Loucy (cell line): ENCODE measurements around the gene KAT2B.

Experiments
- H2AFZ ChIP-seq: fragments of 200-600 bp; sonication (generic); 2 replicates; pipeline ENCODE4 v1.6.0; 2016; ENCODE audit warnings: antibody characterized with exemption, mild to moderate bottlenecking, low read length, moderate library complexity
- H3F3A ChIP-seq: fragments of 200-600 bp; 2 replicates; pipeline ENCODE4 v1.6.0; 2016; ENCODE audit warnings: antibody characterized with exemption, low read depth, mild to moderate bottlenecking
- H3K27me3 ChIP-seq: fragments of 200-600 bp; sonication (generic); 2 replicates; pipeline ENCODE4 v1.6.1; 2014; ENCODE audit warnings: low read length, mild to moderate bottlenecking; ENCODE audit not compliant: insufficient read depth, poor library complexity, severe bottlenecking
- H3K36me3 ChIP-seq: fragments of 200-600 bp; sonication (generic); 2 replicates; pipeline ENCODE4 v1.6.1; 2016; ENCODE audit warnings: low read length; ENCODE audit not compliant: insufficient read depth
- H3K4me1 ChIP-seq: fragments of 200-600 bp; sonication (generic); 2 replicates; pipeline ENCODE4 v1.5.1; 2014; ENCODE audit warnings: low read length, mild to moderate bottlenecking; ENCODE audit not compliant: insufficient read depth, poor library complexity, severe bottlenecking
- H3K4me2 ChIP-seq: fragments of 200-600 bp; sonication (generic); 2 replicates; pipeline ENCODE4 v1.6.0; 2014; ENCODE audit warnings: antibody characterized with exemption, low read length, low read depth, mild to moderate bottlenecking; ENCODE audit not compliant: poor library complexity, severe bottlenecking
- H3K4me3 ChIP-seq: fragments of 200-600 bp; sonication (generic); 2 replicates; pipeline ENCODE4 v1.5.1; 2014; ENCODE audit warnings: low read length, mild to moderate bottlenecking, mixed read lengths; ENCODE audit not compliant: poor library complexity, severe bottlenecking
- H3K79me2 ChIP-seq: fragments of 200-600 bp; sonication (generic); 2 replicates; pipeline ENCODE4 v1.6.1; 2014; ENCODE audit warnings: low read length; ENCODE audit not compliant: insufficient read depth
- H3K9ac ChIP-seq: fragments of 200-600 bp; sonication (generic); 2 replicates; pipeline ENCODE4 v1.6.0; 2014; ENCODE audit warnings: mild to moderate bottlenecking, low read depth, low read length, moderate library complexity; ENCODE audit not compliant: poor library complexity, severe bottlenecking
- H3K9me2 ChIP-seq: fragments of 200-600 bp; sonication (generic); replicated peaks from 2 replicates; pipeline ENCODE4 v1.6.1; 2016; ENCODE audit warnings: low read depth, low read length, mixed read lengths
- H3K9me3 ChIP-seq: fragments of 200-600 bp; sonication (generic); 2 replicates; pipeline ENCODE4 v1.6.1; 2014; ENCODE audit warnings: mild to moderate bottlenecking, antibody characterized with exemption, low read length, low read depth; ENCODE audit not compliant: insufficient read depth
- H4K20me1 ChIP-seq: fragments of 200-600 bp; sonication (generic); 2 replicates; pipeline ENCODE4 v1.6.0; 2014; ENCODE audit warnings: antibody characterized with exemption, low read length, mild to moderate bottlenecking; ENCODE audit not compliant: insufficient read depth, poor library complexity, severe bottlenecking
- EZH2phosphoT487 ChIP-seq: fragments of 200-600 bp; IDR thresholded peaks from 2 replicates; pipeline ENCODE4 v1.6.1; 2018; ENCODE audit warnings: antibody characterized with exemption, mild to moderate bottlenecking, moderate library complexity, borderline replicate concordance
- TF ChIP-seq, protein P1 (sequence below): fragments of 200-600 bp; sonication (generic); conservative IDR thresholded peaks from 2 replicates; pipeline ENCODE4 v1.5.1; 2014; ENCODE audit warnings: mild to moderate bottlenecking, antibody characterized with exemption, low read length

Gene KAT2B

DNA sequence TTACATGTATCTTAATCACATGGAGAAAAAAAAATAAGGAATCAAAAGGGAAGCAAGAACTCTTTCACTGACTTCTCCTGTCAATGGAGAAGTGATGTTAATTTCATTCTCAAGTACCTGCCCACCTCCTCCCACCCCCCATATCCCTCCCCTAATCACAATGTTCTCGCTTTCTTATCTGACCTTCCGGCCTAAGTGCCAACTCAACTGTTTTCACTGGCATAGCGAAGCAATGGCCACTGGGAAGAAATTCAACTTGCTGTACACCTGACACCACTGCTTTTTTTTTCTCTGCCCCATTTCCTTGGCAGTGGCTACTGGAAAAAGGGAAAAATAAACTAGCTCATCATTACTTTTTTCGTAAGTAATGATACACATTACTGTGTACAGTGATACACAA, 142.0 kb downstream of the KAT2B start:
- H3K9me3 ChIP-seq, result no peaks in the 10 kb centered on the region
- H3K4me1 ChIP-seq, result peaks cover 33% of the 10 kb centered on the region
- TF ChIP-seq, protein P1, sequence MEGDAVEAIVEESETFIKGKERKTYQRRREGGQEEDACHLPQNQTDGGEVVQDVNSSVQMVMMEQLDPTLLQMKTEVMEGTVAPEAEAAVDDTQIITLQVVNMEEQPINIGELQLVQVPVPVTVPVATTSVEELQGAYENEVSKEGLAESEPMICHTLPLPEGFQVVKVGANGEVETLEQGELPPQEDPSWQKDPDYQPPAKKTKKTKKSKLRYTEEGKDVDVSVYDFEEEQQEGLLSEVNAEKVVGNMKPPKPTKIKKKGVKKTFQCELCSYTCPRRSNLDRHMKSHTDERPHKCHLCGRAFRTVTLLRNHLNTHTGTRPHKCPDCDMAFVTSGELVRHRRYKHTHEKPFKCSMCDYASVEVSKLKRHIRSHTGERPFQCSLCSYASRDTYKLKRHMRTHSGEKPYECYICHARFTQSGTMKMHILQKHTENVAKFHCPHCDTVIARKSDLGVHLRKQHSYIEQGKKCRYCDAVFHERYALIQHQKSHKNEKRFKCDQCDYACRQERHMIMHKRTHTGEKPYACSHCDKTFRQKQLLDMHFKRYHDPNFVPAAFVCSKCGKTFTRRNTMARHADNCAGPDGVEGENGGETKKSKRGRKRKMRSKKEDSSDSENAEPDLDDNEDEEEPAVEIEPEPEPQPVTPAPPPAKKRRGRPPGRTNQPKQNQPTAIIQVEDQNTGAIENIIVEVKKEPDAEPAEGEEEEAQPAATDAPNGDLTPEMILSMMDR, result no peak
- H3K4me2 ChIP-seq, result peak overlapping the region; percentile 49
- H4K20me1 ChIP-seq, result peaks cover 15% of the 10 kb centered on the region
- H3K79me2 ChIP-seq, result peaks cover 64% of the 10 kb centered on the region
- peak overlapping the region; percentile 21 for H3K4me3 ChIP-seq
- H3K36me3 ChIP-seq, result peaks cover 45% of the 10 kb centered on the region; the same call in 1 of the 2 replicates
- H3K27me3 ChIP-seq, result no peaks in the 10 kb centered on the region
- no peak overlapping the region for H2AFZ ChIP-seq
- no peaks in the 10 kb centered on the region for H3F3A ChIP-seq
- no peak overlapping the region for H3K9ac ChIP-seq
- no peaks in the 10 kb centered on the region for H3K9me2 ChIP-seq

DNA sequence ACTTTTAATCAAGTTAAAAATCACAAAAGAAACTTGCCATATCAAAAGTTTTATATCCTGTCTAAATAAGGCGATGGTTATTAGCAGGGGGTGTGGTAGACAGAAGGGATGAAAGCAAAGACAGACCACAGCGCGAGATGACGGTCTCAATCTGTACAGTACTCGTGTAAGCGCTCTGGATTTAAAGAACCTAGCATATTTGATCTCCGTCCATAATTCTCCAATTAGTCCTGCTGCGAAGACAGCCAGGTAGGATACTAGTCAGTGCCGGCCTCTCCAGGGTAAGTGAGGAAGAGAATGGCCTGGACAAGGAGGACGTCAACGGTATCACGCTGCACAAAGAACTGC, 145.1 kb downstream of the KAT2B start:
- H3K9me2 ChIP-seq, result no peaks in the 10 kb centered on the region
- peaks cover 15% of the 10 kb centered on the region for H4K20me1 ChIP-seq
- peak overlapping the region; percentile 90 for H3K9ac ChIP-seq
- H2AFZ ChIP-seq, result peak overlapping the region; percentile 93
- no peaks in the 10 kb centered on the region for H3K27me3 ChIP-seq
- peaks cover 35% of the 10 kb centered on the region for H3K4me1 ChIP-seq
- peak overlapping the region; percentile 94 for H3K4me3 ChIP-seq
- H3K4me2 ChIP-seq, result peak overlapping the region; percentile 90
- TF ChIP-seq, protein P1, result no peak
- TF ChIP-seq EZH2phosphoT487, result no peak
- peaks cover 50% of the 10 kb centered on the region for H3K79me2 ChIP-seq
- H3F3A ChIP-seq, result no peaks in the 10 kb centered on the region
- peaks cover 17% of the 10 kb centered on the region; the same call in 1 of the 2 replicates for H3K36me3 ChIP-seq
- no peaks in the 10 kb centered on the region for H3K9me3 ChIP-seq

DNA sequence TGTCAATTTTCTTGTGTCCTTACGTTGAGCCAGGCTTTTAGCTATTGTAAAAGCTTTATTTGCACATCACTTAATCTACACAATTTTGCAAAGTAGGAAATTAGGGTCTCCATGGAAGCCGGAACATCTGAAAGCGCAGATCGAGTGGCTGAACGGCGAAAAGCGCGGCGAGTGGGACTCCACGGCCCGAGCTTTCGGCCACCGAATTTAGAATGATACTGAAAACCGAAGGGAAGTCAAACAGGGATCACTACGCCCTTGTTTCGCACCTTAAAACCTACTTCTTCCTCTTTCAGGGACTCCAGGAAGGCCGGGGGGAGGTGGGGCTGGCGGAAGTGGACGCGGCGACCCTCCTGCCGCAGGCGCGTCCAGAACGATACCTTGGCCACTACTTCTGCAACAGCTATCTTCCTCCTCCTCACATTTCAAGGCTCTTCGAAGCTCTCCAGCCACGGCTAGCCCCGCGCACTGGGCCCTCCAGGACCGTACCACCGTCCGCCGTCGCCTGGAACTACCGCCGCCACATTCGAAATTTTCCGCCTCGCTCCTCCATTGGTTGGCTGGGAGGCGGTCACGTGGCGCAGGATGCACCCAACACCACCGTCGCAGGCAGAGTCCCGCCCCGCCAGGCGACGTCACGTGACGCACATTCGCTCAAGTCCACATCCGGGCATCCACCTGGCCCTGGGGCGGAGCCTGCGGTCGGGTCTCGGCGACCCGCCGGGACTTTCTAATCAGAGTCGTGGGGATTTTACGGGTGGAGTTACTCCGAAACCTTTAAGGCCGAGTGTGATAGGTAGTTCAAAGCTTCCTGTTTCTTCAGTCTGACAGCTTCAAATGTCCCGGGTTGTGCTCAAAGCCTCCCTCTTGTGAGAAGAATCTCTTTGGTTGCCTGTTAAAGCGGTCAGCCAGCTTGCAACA, 145.7 kb downstream of the KAT2B start, which contains the start of gene SGO1:
SGO1 (minus strand) TSS at position 528 of the 921 bp plus-strand sequence. CDS start 2,179 bp downstream, outside the sequence.
- peak within 1 kb of the TSS; percentile 90 for H3K9ac ChIP-seq
- H3K27me3 ChIP-seq, result no peaks in the 10 kb centered on the region
- peak within 1 kb of the TSS; percentile 95 for H3K4me2 ChIP-seq
- H3K79me2 ChIP-seq, result peaks cover 47% of the 10 kb centered on the region
- peak within 1 kb of the TSS; percentile 93 for H2AFZ ChIP-seq
- peak within 1 kb of the TSS; percentile 94 for H3K4me3 ChIP-seq
- peaks cover 15% of the 10 kb centered on the region for H4K20me1 ChIP-seq
- peaks cover 30% of the 10 kb centered on the region for H3K4me1 ChIP-seq
- H3K36me3 ChIP-seq, result peaks cover 11% of the 10 kb centered on the region; the same call in 1 of the 2 replicates
- H3F3A ChIP-seq, result no peaks in the 10 kb centered on the region
- no peak for TF ChIP-seq EZH2phosphoT487
- TF ChIP-seq, protein P1, result no peak
- H3K9me3 ChIP-seq, result no peaks in the 10 kb centered on the region
- no peaks in the 10 kb centered on the region for H3K9me2 ChIP-seq
